HFFc6 (cell line): ENCODE results near the gene CEP20. TPM values are rescaled to one million over a fixed set of nuclear protein-coding genes. Genes with fewer than 3 reads are reported as not detected.

Experiments used
- DNase-seq: peaks from one replicate; pipeline ENCODE4 v3.0.0-alpha.2; 2018
- H3K27ac Mint-ChIP-seq: 2 replicates; pipeline ENCODE4 v1.8.0; 2020; ENCODE audit warnings: mild to moderate bottlenecking, mixed read lengths
- H3K27me3 Mint-ChIP-seq: 2 replicates; pipeline ENCODE4 v1.8.0; 2021; ENCODE audit warnings: mild to moderate bottlenecking, moderate library complexity, mixed read lengths; ENCODE audit not compliant: insufficient read depth
- H3K36me3 Mint-ChIP-seq: 2 replicates; pipeline ENCODE4 v1.8.0; 2021; ENCODE audit warnings: low read depth, mixed read lengths
- H3K4me1 Mint-ChIP-seq: 2 replicates; pipeline ENCODE4 v1.8.0; 2020; ENCODE audit warnings: low read depth, mixed read lengths
- H3K4me3 Mint-ChIP-seq: 2 replicates; pipeline ENCODE4 v1.8.0; 2020; ENCODE audit warnings: mild to moderate bottlenecking, moderate library complexity, mixed read lengths
- H3K9me3 Mint-ChIP-seq: 2 replicates; pipeline ENCODE4 v1.8.0; 2020; ENCODE audit warnings: mild to moderate bottlenecking, mixed read lengths
- total RNA-seq, 6 experiments: library from RNA; stranded (reverse); fragmentation: NEBNext Ultra II Directional; extraction: Animal tissue kit (Norgen Biotek cat#: 25700); gene quantifications; 2 replicates in 1 of 6; 3 replicates in 5 of 6; pipeline ENCODE4 v1.2.3, GENCODE V29; 2021
- TF ChIP-seq, protein P1 (sequence below): fragments of 200-600 bp; sonication (generic); IDR thresholded peaks from 2 replicates; pipeline ENCODE4 v1.5.0; 2021; ENCODE audit warnings: antibody characterized with exemption, mild to moderate bottlenecking

CEP20 gene
- total RNA-seq, 6 experiments from 2014 or later, result 40.1 to 57.5 (median 49.4) TPM

DNA sequence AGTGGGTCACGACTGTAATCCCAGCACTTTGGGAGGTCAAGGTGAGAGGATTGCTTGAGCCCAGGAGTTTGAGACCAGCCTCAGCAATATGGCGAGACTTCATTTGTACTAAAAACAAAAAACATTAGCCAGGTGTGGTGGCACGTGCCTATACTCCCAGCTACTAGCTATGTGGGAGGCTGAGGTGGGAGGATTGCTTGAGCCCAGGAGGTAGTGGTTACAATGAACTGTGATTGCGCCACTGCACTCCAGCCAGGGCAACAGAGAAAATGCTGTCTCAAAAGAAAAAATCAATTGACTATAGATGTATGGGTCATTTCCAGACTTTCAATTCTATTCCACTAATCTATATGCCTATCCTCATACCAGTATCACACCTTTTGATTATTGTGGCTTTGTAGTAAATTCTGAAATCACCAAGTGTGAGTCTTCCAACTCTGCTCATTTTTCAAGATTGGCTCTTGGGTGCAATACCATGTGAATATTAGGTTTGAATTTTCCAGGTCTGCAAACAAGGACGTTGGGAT lies 27.2 kb upstream of the CEP20 start:
- Mint-ChIP-seq H3K27ac (no peak overlapping the region), H3K4me3 (no peak overlapping the region), H3K9me3 (peaks cover 8% of the 10 kb centered on the region), H3K36me3 (no peaks in the 10 kb centered on the region), H3K27me3 (no peaks in the 10 kb centered on the region; the same call in none of the 2 replicates), H3K4me1 (peaks cover 24% of the 10 kb centered on the region)
- no peak for DNase-seq
- TF ChIP-seq, protein P1, sequence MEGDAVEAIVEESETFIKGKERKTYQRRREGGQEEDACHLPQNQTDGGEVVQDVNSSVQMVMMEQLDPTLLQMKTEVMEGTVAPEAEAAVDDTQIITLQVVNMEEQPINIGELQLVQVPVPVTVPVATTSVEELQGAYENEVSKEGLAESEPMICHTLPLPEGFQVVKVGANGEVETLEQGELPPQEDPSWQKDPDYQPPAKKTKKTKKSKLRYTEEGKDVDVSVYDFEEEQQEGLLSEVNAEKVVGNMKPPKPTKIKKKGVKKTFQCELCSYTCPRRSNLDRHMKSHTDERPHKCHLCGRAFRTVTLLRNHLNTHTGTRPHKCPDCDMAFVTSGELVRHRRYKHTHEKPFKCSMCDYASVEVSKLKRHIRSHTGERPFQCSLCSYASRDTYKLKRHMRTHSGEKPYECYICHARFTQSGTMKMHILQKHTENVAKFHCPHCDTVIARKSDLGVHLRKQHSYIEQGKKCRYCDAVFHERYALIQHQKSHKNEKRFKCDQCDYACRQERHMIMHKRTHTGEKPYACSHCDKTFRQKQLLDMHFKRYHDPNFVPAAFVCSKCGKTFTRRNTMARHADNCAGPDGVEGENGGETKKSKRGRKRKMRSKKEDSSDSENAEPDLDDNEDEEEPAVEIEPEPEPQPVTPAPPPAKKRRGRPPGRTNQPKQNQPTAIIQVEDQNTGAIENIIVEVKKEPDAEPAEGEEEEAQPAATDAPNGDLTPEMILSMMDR, result no peak

- H3K27me3 Mint-ChIP-seq, result no peaks in the 10 kb centered on the region; the same call in none of the 2 replicates
- no peaks in the 10 kb centered on the region for H3K36me3 Mint-ChIP-seq
- TF ChIP-seq, protein P1, result no peak
- peaks cover 4% of the 10 kb centered on the region; the same call in 1 of the 2 replicates for H3K9me3 Mint-ChIP-seq
- DNase-seq, result no peak
- no peak overlapping the region for H3K4me3 Mint-ChIP-seq
- no peak overlapping the region for H3K27ac Mint-ChIP-seq
- H3K4me1 Mint-ChIP-seq, result peaks cover 5% of the 10 kb centered on the region; the same call in 1 of the 2 replicates
Observed at GRCh38 chr16:15913046-15913698, 24.8 kb upstream of the CEP20 start.

DNA sequence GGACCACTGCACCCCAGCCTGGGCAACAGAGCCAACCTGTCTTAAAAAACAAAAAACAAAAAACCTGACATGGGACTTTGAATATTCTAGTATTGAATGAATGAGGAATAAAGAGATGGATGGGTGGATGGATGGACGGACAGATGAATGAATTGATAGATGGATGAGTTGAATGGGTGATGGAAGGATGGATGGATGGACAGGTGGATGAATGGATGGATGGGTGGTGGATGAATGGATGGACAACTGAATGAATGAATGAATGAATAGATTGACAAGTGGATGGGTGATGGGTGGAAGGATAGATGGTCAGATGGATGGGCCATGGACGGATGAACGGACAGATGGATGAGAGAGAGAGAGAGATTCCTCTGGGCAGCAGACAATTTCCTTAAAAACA lies 22.8 kb upstream of the CEP20 start:
- Mint-ChIP-seq H3K27me3 (no peaks in the 10 kb centered on the region; the same call in none of the 2 replicates), H3K4me3 (no peak overlapping the region), H3K4me1 (peaks cover 5% of the 10 kb centered on the region; the same call in 1 of the 2 replicates), H3K36me3 (no peaks in the 10 kb centered on the region), H3K9me3 (no peaks in the 10 kb centered on the region), H3K27ac (no peak overlapping the region)
- TF ChIP-seq, protein P1, result no peak
- no peak for DNase-seq

DNA sequence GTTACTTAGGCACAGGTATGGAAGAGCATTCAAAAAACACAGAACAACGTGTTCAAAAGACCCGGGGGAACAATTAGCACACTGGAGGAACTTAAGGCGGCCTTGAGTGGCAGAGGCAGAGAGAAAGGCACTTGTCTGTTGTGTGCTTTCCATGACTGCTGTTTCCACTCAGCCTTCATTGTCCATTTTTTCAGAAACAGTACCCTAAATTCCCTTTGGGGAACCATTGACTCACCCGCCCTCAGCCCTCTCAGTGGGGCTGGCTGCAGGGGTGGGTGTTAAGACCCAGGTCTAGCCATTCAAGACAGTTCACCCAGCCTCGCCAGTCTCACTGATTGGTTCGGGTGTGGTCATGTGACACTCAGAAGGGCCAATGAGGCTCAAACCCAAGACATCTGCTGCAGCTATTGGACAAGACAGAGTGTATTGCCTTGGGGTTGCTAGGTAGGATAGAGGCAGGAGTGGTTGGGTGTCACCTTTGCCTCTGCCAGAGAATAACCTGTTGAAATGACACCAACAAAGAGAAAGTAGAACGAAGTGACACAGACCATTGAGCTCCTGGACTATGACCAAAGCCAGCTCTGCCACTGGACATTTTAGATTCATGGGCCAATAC lies 19.6 kb upstream of the CEP20 start:
- DNase-seq, result no peak
- H3K36me3 Mint-ChIP-seq, result no peaks in the 10 kb centered on the region

DNA sequence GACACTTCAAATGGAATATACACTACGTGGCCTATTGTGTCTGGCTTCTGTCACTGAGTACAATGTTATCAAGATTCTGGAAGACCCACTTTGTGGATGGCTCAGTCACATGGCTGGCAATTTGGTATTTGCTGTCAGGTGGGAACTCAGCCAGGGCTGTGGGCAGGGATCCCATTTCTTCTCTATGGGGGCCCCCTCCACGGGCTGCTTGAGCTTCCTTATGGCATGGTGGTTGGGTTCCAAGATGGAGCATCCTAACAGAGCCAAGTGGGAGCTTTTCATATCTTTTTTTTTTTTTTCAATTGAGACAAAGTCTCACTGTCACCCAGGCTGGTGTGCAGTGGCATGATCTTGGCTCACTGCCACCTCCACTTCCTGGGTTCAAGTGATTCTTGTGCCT lies 18.0 kb upstream of the CEP20 start:
- Mint-ChIP-seq H3K27me3 (no peaks in the 10 kb centered on the region; the same call in none of the 2 replicates), H3K27ac (no peak overlapping the region), H3K36me3 (no peaks in the 10 kb centered on the region), H3K4me3 (no peak overlapping the region), H3K4me1 (peaks cover under 1% of the 10 kb centered on the region; the same call in 1 of the 2 replicates), H3K9me3 (no peaks in the 10 kb centered on the region)
- TF ChIP-seq, protein P1, result no peak
- no peak for DNase-seq

More for the DNA sequence above, 19.6 kb upstream of the CEP20 start:
- H3K9me3 Mint-ChIP-seq, result no peaks in the 10 kb centered on the region
- H3K4me3 Mint-ChIP-seq, result no peak overlapping the region
- H3K27me3 Mint-ChIP-seq, result no peaks in the 10 kb centered on the region; the same call in 1 of the 2 replicates
- TF ChIP-seq, protein P1, result no peak
- peaks cover 5% of the 10 kb centered on the region; the same call in 1 of the 2 replicates for H3K4me1 Mint-ChIP-seq
- H3K27ac Mint-ChIP-seq, result no peak overlapping the region
